GM18951 (cell line): Measurements from ENCODE around the gene COMMD4.
"Not testable (repeated sequence)": the region's sequence is repeated elsewhere in the genome, so short reads cannot be mapped to it uniquely, and the experiment has no call there.

Source experiments
- POLR2A ChIP-seq: IDR thresholded peaks from 4 replicates; pipeline ENCODE4 v1.6.1; 2011; ENCODE audit warnings: mild to moderate bottlenecking; ENCODE audit not compliant: insufficient read length, insufficient read depth; ENCODE audit errors: extremely low read depth
- in situ Hi-C: fragments of 300-500 bp; cut with MboI; formaldehyde crosslinking; loops from one replicate; pipeline ENCODE4 v1.12.0; 2022; ENCODE audit warnings: low sequenced_read_pairs, mixed read lengths, inconsistent platforms; ENCODE audit not compliant: unreplicated experiment

COMMD4 gene

GRCh38 chr15:75364881-75365280, 29.0 kb downstream of the COMMD4 start:
- in situ Hi-C loops: loop anchor here (25.0 kb wide), 1 partner anchor 297 kb away; no protein-coding TSS in a partner anchor
- no peak for TF ChIP-seq POLR2A

- TF ChIP-seq POLR2A: no peak
- in situ Hi-C loops: loop anchor here (25.0 kb wide), 1 partner anchor 296 kb away; no protein-coding TSS in a partner anchor
Measured at GRCh38 chr15:75366163-75366562, 30.3 kb downstream of the COMMD4 start.

GRCh38 chr15:75367006-75367405, 31.1 kb downstream of the COMMD4 start:
- TF ChIP-seq POLR2A: no peak
- in situ Hi-C loops: loop anchor here (25.0 kb wide), 1 partner anchor 295 kb away; no protein-coding TSS in a partner anchor

DNA sequence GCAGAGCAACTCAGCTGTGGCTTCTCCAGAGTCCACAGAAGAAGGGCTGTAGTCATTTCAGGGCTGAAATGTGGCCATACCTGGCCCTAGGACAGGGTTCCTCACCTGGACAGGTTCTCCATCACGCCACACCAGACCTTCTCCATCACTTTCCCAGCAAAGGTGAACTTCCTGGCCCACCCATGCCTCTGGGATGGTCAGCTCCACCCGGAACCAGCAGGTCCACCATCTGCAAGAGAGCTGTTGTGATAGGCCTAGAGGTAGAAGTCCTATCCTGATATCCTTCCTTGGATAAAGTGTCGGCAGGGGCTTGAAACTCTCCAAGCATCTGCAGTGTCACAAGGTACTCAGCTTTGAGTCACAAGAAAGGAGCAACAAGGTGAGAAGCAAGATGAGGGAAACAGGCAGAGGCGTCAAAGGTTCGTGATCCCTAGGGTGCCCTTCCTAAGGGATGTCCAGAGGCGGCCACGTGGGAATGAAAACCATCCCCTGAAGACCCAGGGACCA, 31.6 kb downstream of the COMMD4 start:
- TF ChIP-seq POLR2A: no peak
- in situ Hi-C loops: loop anchor here (25.0 kb wide), 1 partner anchor 295 kb away; no protein-coding TSS in a partner anchor

GRCh38 chr15:75367913-75368688, 32.2 kb downstream of the COMMD4 start, which contains the start of gene MAN2C1:
Gene MAN2C1, minus strand, starts transcription at chr15:75368607. Its CDS starts 24 bp downstream, at chr15:75368583.
- peak; percentile 96 for TF ChIP-seq POLR2A
- in situ Hi-C loops: loop anchor here (25.0 kb wide), 1 partner anchor 294 kb away; no protein-coding TSS in a partner anchor

DNA sequence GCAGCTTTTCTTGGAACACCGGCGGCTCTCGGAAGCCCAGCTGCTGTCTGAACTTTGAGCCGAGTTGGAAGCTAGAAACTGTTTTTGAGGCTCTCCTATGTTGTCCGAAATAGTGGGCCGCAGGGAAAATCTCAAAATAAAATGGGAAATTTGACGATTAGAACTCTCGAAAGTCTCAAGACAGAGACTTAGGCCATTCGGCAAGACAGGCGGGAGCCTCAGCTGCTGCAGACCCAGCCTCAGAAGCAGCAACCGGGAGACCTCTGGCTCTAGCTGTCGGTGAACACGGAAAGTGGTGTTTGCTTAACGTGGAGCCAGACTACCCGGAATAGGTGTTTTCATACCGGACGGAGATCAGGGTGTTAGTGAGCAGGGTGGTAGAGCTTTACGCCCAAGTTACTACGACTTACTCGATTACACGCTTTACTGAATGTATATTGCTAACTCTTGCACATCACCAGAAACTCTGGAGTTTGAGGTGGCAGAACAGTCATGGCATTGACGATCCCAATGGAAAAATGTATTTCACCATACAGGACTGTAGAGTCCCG, 32.9 kb downstream of the COMMD4 start:
- no peak for TF ChIP-seq POLR2A
- in situ Hi-C loops: loop anchor here (25.0 kb wide), 1 partner anchor 294 kb away; no protein-coding TSS in a partner anchor

GRCh38 chr15:75369897-75370581, 34.2 kb downstream of the COMMD4 start:
- in situ Hi-C loops: loop anchor here (25.0 kb wide), 1 partner anchor 292 kb away; no protein-coding TSS in a partner anchor

GRCh38 chr15:75371486-75371885, 35.6 kb downstream of the COMMD4 start:
- no peak for TF ChIP-seq POLR2A
- in situ Hi-C loops: loop anchor here (25.0 kb wide), 1 partner anchor 291 kb away; no protein-coding TSS in a partner anchor

More at GRCh38 chr15:75369897-75370581, 34.2 kb downstream of the COMMD4 start:
- TF ChIP-seq POLR2A: no peak

DNA sequence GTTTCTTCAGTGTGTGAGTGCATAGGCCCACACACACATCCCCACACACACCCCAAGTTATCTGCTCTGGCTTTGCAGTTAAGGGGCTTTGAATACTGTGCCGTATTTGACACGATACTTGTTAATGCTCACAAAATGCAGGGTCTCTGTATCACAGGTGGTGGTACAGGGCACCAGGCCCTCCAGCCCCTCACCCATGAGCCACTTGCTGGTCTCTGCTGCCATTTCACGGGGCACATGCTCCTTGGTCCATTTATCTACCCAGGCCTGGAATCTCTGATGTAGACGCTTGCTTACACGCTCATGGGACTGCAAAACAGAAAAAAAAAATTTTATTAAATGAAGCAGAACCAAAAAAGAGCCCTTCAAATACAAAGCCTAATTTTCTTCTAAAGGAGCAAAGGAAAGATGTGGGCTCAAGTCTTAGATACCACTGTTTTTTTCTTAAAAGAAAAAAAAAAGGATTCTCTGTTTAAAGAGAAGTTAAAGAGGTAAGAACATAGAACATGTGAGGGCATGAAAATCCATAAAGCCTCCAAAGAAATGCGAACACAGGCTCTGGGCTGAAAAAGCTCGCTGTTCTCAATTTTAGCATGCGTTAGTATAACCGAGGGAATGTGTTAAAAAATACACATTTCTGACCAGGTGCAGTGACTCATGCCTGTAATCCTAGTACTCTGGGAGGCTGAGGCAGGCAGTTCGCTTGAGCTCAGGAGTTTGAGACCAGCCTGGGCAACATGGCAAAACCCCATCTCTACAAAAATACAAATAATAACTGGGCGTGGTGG, 36.2 kb downstream of the COMMD4 start:
- in situ Hi-C loops: loop anchor here (25.0 kb wide), 1 partner anchor 290 kb away; no protein-coding TSS in a partner anchor

DNA sequence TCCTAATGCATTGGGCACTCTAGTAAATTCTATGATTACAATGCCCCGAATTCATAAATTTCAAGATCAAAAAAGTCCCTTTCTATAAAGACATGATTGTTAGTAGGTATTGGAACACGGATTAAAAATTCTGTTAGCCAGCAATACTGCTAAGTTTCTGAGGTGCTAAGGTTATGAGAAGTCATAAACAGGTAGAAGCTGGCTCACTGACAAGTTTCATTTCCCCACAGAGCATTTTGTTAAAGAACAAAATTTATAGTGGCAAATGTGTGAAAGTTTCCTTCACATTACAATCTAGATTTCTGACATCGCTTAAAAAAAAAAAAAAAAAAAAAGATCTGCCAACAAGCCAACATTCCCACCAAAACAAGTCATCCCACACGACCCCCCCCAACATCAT, 44.9 kb downstream of the COMMD4 start:
- TF ChIP-seq POLR2A: no peak
- in situ Hi-C loops: no loop called here

More for the DNA sequence above, 36.2 kb downstream of the COMMD4 start:
- no peak for TF ChIP-seq POLR2A

DNA sequence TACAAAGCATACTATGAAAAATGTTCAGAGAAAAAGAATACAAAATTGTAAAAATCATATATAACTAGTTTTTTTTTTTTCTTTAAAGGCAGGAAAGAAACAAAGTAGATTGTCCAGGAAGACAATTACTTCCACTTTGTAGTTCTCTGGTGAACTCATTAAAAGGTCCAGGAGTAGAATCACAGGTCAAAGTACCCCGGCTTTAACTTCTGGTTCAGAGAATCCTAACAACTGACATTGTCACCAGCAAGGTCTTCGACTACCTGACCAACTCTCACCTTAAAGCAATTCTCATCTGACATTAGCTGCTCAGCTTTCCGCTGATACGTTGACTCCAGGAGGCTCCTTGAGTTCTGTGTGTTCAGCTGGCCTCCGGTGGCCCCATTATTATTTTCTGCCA, 48.1 kb downstream of the COMMD4 start:
- in situ Hi-C loops: not testable (repeated sequence)
